Upper lobe of right lung (tissue), 1 donor: ENCODE measurements around the gene CTBP2. TPM values are rescaled to one million over a fixed set of nuclear protein-coding genes. Genes with fewer than 3 reads are reported as not detected.
A peak's percentile ranks its signal among the peaks of the same experiment; 100 is the strongest.

ENCODE experiments used
- ATAC-seq: fragments of 200-7000 bp; cut with Tn5 transposase; one replicate; pipeline ENCODE4 v1.9.1; 2020; ENCODE audit warnings: mild to moderate bottlenecking, moderate library complexity
- DNase-seq: peaks from one replicate; pipeline ENCODE4 v3.0.0-alpha.2; 2020
- H3K27ac ChIP-seq: fragments of 200-600 bp; one replicate; pipeline ENCODE4 v1.8.0; 2022
- H3K27me3 ChIP-seq: fragments of 200-600 bp; one replicate; pipeline ENCODE4 v1.8.0; 2022; ENCODE audit warnings: mild to moderate bottlenecking
- H3K36me3 ChIP-seq: fragments of 200-600 bp; one replicate; pipeline ENCODE4 v1.8.0; 2022
- H3K4me1 ChIP-seq: fragments of 200-600 bp; one replicate; pipeline ENCODE4 v1.8.0; 2022
- H3K4me3 ChIP-seq: fragments of 200-600 bp; one replicate; pipeline ENCODE4 v1.8.0; 2022; ENCODE audit warnings: mild to moderate bottlenecking
- H3K9me3 ChIP-seq: fragments of 200-600 bp; one replicate; pipeline ENCODE4 v1.8.0; 2022
- CTCF ChIP-seq: fragments of 200-600 bp; IDR thresholded peaks from one replicate; pipeline ENCODE4 v1.8.0; 2022; ENCODE audit warnings: antibody characterized with exemption
- intact Hi-C: fragments of 100-400 bp; cut with DNase I; formaldehyde crosslinking; loops from one replicate; pipeline ENCODE4 v1.11.0; 2022
- total RNA-seq: library from RNA; stranded (reverse); fragmentation: NEBNext Ultra II Directional; extraction: Animal tissue kit (Norgen Biotek cat#: 25700); gene quantifications from one replicate; pipeline ENCODE4 v1.2.1, GENCODE V29; 2021
- donor health status: DM: no; HTN: yes; CAD: no; lungs with severe emphysema.

The CTBP2 gene
- total RNA-seq, 1 donor from 2014 or later: 66.7 TPM

- intact Hi-C loops: no loop called here
- no peaks in the 10 kb centered on the region for H3K9me3 ChIP-seq
- no peak overlapping the region for H3K27ac ChIP-seq
- no peaks in the 10 kb centered on the region for H3K4me1 ChIP-seq
- no peak overlapping the region for H3K4me3 ChIP-seq
- H3K27me3 ChIP-seq: no peaks in the 10 kb centered on the region
- peaks cover 69% of the 10 kb centered on the region for H3K36me3 ChIP-seq
- TF ChIP-seq CTCF: no peak
- no peak for DNase-seq
- no peak for ATAC-seq
These were observed 177.0 kb downstream of the CTBP2 start for GRCh38 chr10:124983321-124983720.

- no peaks in the 10 kb centered on the region for H3K9me3 ChIP-seq
- H3K36me3 ChIP-seq: peaks cover 51% of the 10 kb centered on the region
- ATAC-seq: no peak
- no peak for TF ChIP-seq CTCF
- H3K4me3 ChIP-seq: no peak overlapping the region
- H3K27ac ChIP-seq: no peak overlapping the region
- no peaks in the 10 kb centered on the region for H3K4me1 ChIP-seq
- no peaks in the 10 kb centered on the region for H3K27me3 ChIP-seq
- DNase-seq: no peak
- intact Hi-C loops: no loop called here
These were observed 182.0 kb downstream of the CTBP2 start for GRCh38 chr10:124978376-124978725.

GRCh38 chr10:124977648-124978375, 182.6 kb downstream of the CTBP2 start:
- no peak for TF ChIP-seq CTCF
- Histone ChIP-seq H3K27ac (no peak overlapping the region), H3K27me3 (no peaks in the 10 kb centered on the region), H3K9me3 (no peaks in the 10 kb centered on the region), H3K4me1 (no peaks in the 10 kb centered on the region), H3K4me3 (no peak overlapping the region), H3K36me3 (peaks cover 51% of the 10 kb centered on the region)
- intact Hi-C loops: no loop called here
- ATAC-seq (peak; percentile 57), DNase-seq (no peak)

- TF ChIP-seq CTCF: no peak
- no peak overlapping the region for H3K4me3 ChIP-seq
- no peaks in the 10 kb centered on the region for H3K9me3 ChIP-seq
- peaks cover 50% of the 10 kb centered on the region for H3K36me3 ChIP-seq
- ATAC-seq (no peak), DNase-seq (no peak)
- no peaks in the 10 kb centered on the region for H3K27me3 ChIP-seq
- no peak overlapping the region for H3K27ac ChIP-seq
- H3K4me1 ChIP-seq: no peaks in the 10 kb centered on the region
- intact Hi-C loops: no loop called here
These were observed 183.2 kb downstream of the CTBP2 start for GRCh38 chr10:124977161-124977560.

- ATAC-seq (peak; percentile 59), DNase-seq (no peak)
- Histone ChIP-seq H3K9me3 (no peaks in the 10 kb centered on the region), H3K4me1 (peaks cover 10% of the 10 kb centered on the region), H3K4me3 (no peak overlapping the region), H3K27me3 (no peaks in the 10 kb centered on the region), H3K27ac (no peak overlapping the region), H3K36me3 (peaks cover 53% of the 10 kb centered on the region)
- TF ChIP-seq CTCF: no peak
- intact Hi-C loops: no loop called here
These were observed 184.3 kb downstream of the CTBP2 start for GRCh38 chr10:124975977-124976514.
